B cell (primary cell): ENCODE data around the gene B4GALNT3. TPM values are rescaled to one million over a fixed set of nuclear protein-coding genes. Genes with fewer than 3 reads are reported as not detected.

ENCODE experiments used
- ATAC-seq: fragments of 200-7000 bp; cut with Tn5 transposase; one replicate; pipeline ENCODE4 v1.10.0; 2021; ENCODE audit warnings: low read depth, mild to moderate bottlenecking, moderate number of reproducible peaks, moderate library complexity
- CTCF ChIA-PET: fragments of 350-600 bp; sonication (Branson Sonifier 250); formaldehyde crosslinking; loops from one replicate; lab custom pipeline; 2021; ENCODE audit warnings: antibody characterized with exemption, inconsistent platforms; lab: Charles Lee
- POLR2A ChIA-PET: fragments of 350-600 bp; sonication (Branson Sonifier 250); formaldehyde crosslinking; loops from one replicate; lab custom pipeline; 2021; ENCODE audit warnings: antibody characterized with exemption; lab: Charles Lee
- DNase-seq: peaks from one replicate; pipeline ENCODE4 v3.0.0; 2013
- H2AFZ ChIP-seq: 2 replicates; pipeline ENCODE4 v1.6.1; 2012; ENCODE audit warnings: mild to moderate bottlenecking, low read depth, low read length; ENCODE audit not compliant: insufficient read depth, poor library complexity, severe bottlenecking
- H3K27ac ChIP-seq, 2 donors: 1 replicate in 1 of 2; 2 replicates in 1 of 2; pipeline ENCODE4 v1.5.1; 2012 to 2013; ENCODE audit warnings: low read length in 2 of 2, mild to moderate bottlenecking in 2 of 2, moderate library complexity in 1 of 2
- H3K27me3 ChIP-seq, 4 experiments: fragments of 200-600 bp in 1 of 4; sonication (generic) in 1 of 4; replicated peaks in 1 of 4; 1 replicate in 2 of 4; 2 replicates in 2 of 4; pipeline versions ENCODE4 v1.6.1 to v1.7.0; 2013 to 2016; ENCODE audit warnings: low read length in 3 of 4, mild to moderate bottlenecking in 2 of 4, mixed read lengths in 1 of 4, moderate library complexity in 1 of 4; ENCODE audit not compliant: insufficient read depth in 4 of 4, control insufficient read depth in 3 of 4; ENCODE audit errors: control extremely low read depth in 1 of 4
- H3K36me3 ChIP-seq, 2 experiments: replicated peaks in 1 of 2; 1 replicate in 1 of 2; 2 replicates in 1 of 2; pipeline versions ENCODE4 v1.6.1 to v1.7.1; 2013; ENCODE audit warnings: low read length in 1 of 2; ENCODE audit not compliant: insufficient read depth in 2 of 2, control insufficient read depth in 1 of 2; ENCODE audit errors: control extremely low read depth in 1 of 2, extremely low read depth in 1 of 2
- H3K4me1 ChIP-seq, 2 donors: fragments of 200-600 bp in 1 of 2; sonication (generic) in 1 of 2; 1 replicate in 1 of 2; 2 replicates in 1 of 2; pipeline versions ENCODE4 v1.5.1 to v1.6.1; 2013 to 2017; ENCODE audit warnings: low read length in 2 of 2; ENCODE audit not compliant: control insufficient read depth in 2 of 2, insufficient read depth in 2 of 2
- H3K4me2 ChIP-seq: replicated peaks from 2 replicates; pipeline ENCODE3; 2012; ENCODE audit warnings: mild to moderate bottlenecking, low read depth, low read length; ENCODE audit not compliant: poor library complexity, severe bottlenecking
- H3K4me3 ChIP-seq, 5 experiments: fragments of 200-600 bp in 1 of 5; sonication (generic) in 1 of 5; 1 replicate in 3 of 5; 2 replicates in 2 of 5; pipeline versions ENCODE4 v1.5.1 to v1.7.0; 2011 to 2016; ENCODE audit warnings: low read length in 4 of 5, mild to moderate bottlenecking in 4 of 5, low read depth in 2 of 5, control low read depth in 1 of 5, moderate library complexity in 1 of 5; ENCODE audit not compliant: insufficient read depth in 1 of 5; ENCODE audit errors: control extremely low read depth in 1 of 5, extremely low read depth in 1 of 5
- H3K79me2 ChIP-seq: fragments of 200-600 bp; sonication (generic); one replicate; pipeline ENCODE4 v1.6.0; 2016; ENCODE audit warnings: low read length; ENCODE audit not compliant: control insufficient read depth, insufficient read depth
- H3K9ac ChIP-seq: fragments of 200-600 bp; sonication (generic); 2 replicates; pipeline ENCODE4 v1.6.1; 2017; ENCODE audit warnings: mild to moderate bottlenecking, low read length, moderate library complexity
- H3K9me3 ChIP-seq, 3 donors: one replicate each; pipeline versions ENCODE4 v1.6.1 to v1.7.1; 2013; ENCODE audit warnings: low read length in 2 of 3; ENCODE audit not compliant: control insufficient read depth in 2 of 3, insufficient read depth in 1 of 3; ENCODE audit errors: control extremely low read depth in 1 of 3
- H4K20me1 ChIP-seq: 2 replicates; pipeline ENCODE4 v1.6.0; 2012; ENCODE audit warnings: mild to moderate bottlenecking, low read length; ENCODE audit not compliant: insufficient read depth, control insufficient read depth, poor library complexity, severe bottlenecking
- H3K27ac Mint-ChIP-seq: one replicate; pipeline ENCODE4 v1.8.0; 2021; ENCODE audit warnings: mixed read lengths
- H3K27me3 Mint-ChIP-seq: one replicate; pipeline ENCODE4 v1.8.0; 2021; ENCODE audit warnings: mixed read lengths
- H3K4me1 Mint-ChIP-seq: one replicate; pipeline ENCODE4 v1.8.0; 2021; ENCODE audit warnings: mixed read lengths
- H3K4me3 Mint-ChIP-seq: one replicate; pipeline ENCODE4 v1.8.0; 2021; ENCODE audit warnings: mixed read lengths
- H3K9me3 Mint-ChIP-seq: one replicate; pipeline ENCODE4 v1.8.0; 2022; ENCODE audit warnings: mixed read lengths; ENCODE audit not compliant: insufficient read depth
- CTCF ChIP-seq: fragments of 200-600 bp; IDR thresholded peaks from one replicate; pipeline ENCODE4 v1.8.0; 2022; ENCODE audit warnings: antibody characterized with exemption, mild to moderate bottlenecking
- EZH2 ChIP-seq: IDR thresholded peaks from 2 replicates; pipeline ENCODE4 v1.6.1; 2012; ENCODE audit warnings: borderline replicate concordance, low read depth, mild to moderate bottlenecking, moderate library complexity, low read length; ENCODE audit not compliant: insufficient read depth, poor library complexity, severe bottlenecking
- WGBS: methylation state at CpG from one replicate; pipeline ENCODE4 v1.1.5; 2013; ENCODE audit warnings: missing lambda C conversion rate; ENCODE audit not compliant: insufficient coverage; 5-methylcytosine and 5-hydroxymethylcytosine counted together
- intact Hi-C: fragments of 100-400 bp; cut with micrococcal nuclease; formaldehyde crosslinking; loops from one replicate; pipeline ENCODE4 v1.10.0; 2022
- polyA plus RNA-seq: library from polyadenylated mRNA; depleted of rRNA; stranded (reverse); fragments of >200 nt; gene quantifications from 2 replicates; pipeline ENCODE4 v1.2.3, GENCODE V29; 2012
- total RNA-seq, 2 donors: library from RNA; stranded (reverse); fragments of 120-200 nt in 1 of 2; gene quantifications; 1 replicate in 1 of 2; 2 replicates in 1 of 2; pipeline versions ENCODE4 v1.2.3 to v1.2.4, GENCODE V29; 2013 to 2022

Gene B4GALNT3
- total and polyA plus RNA-seq, 2 donors (not counting 1 experiment from before 2014, with no cell fraction given), result 0.25 TPM; not detected in 1

DNA sequence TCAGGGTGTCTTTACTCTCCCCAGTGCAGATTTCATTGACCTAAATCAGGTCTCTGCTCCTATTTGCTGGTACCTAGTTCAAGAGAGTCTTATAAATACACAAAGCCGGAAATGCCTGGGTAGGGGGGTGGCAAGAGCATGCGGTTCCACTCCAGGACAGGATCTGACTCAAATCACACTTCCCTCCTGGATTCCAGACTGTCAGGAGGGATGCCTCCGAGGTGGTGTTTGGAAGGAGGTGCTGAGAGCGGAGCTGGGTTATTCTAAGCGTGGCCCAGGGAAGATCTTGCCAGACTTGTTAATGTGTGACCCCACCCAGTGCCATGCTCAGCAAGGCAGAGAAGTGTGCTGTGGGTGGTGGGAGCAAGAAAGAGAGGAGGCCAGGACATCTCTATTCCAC is 49.8 kb downstream of the B4GALNT3 start:
- Mint-ChIP-seq H3K27ac (no peak overlapping the region), H3K4me3 (no peak overlapping the region), H3K9me3 (no peaks in the 10 kb centered on the region), H3K4me1 (no peaks in the 10 kb centered on the region), H3K27me3 (peaks cover 20% of the 10 kb centered on the region)
- Histone ChIP-seq H3K27ac (no peak overlapping the region), H3K9me3 (peaks cover 0 to 4% (median 0%) of the 10 kb centered on the region in 3 donors), H3K4me1 (peaks cover 0 to 5% of the 10 kb centered on the region in 2 donors), H4K20me1 (no peaks in the 10 kb centered on the region), H3K4me2 (no peak overlapping the region), H2AFZ (no peak overlapping the region), H3K4me3 (no peak overlapping the region), H3K79me2 (no peaks in the 10 kb centered on the region), H3K9ac (no peak overlapping the region), H3K27me3 (peaks cover 0 to 4% (median 1%) of the 10 kb centered on the region in 4 experiments), H3K36me3 (no peaks in the 10 kb centered on the region)
- intact Hi-C loops, result no loop called here
- ChIA-PET POLR2A (no interaction called here), CTCF (no interaction called here)
- DNase-seq, result no peak
- 50% methylated on average over 3 of the region's 5 CpGs for WGBS
- no peak for TF ChIP-seq EZH2
- TF ChIP-seq CTCF, result no peak
- ATAC-seq, result no peak

DNA sequence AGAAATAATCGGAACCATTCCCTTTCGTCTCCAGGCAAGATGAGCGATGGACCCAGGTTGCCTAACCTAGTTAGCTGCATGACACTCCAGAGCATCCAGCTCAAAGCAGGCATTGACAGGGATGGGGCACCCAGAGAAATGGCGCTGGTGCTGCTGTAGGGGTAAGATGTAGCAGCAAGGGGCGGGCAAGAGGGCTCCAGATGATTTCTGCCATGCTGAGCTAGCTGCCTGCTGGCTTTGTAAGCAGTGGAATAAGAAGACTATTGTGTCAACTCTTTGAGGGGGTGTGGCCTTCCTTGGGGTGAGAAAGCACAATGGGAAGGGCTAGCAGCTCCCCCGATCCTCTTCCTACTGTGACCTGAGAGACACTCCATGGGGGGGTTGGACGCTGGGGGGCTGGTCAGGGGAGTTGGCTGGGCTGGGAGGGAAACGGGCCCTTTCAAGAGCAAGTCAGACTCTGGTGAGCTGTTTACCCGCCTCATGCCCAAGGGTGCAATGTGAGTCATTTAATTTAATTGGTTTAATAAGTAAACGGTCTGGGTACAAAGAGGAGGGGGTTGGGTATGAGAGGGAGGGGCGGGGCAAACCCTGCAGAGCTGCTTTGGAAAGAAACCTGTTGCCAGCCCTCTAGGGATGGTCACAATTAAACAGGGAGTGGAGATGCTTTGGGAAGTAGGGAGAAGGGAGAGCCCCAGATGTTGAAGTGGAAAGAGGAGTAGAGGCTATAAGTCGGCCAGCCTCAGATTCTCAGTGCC is 50.5 kb downstream of the B4GALNT3 start:
- Histone ChIP-seq H3K27me3 (peaks cover 0 to 4% (median 1%) of the 10 kb centered on the region in 4 experiments), H3K4me3 (no peak overlapping the region), H2AFZ (no peak overlapping the region), H3K36me3 (no peaks in the 10 kb centered on the region), H3K27ac (no peak overlapping the region), H3K4me2 (no peak overlapping the region), H3K9me3 (peaks cover 0 to 4% (median 0%) of the 10 kb centered on the region in 3 donors), H4K20me1 (no peaks in the 10 kb centered on the region), H3K9ac (no peak overlapping the region), H3K4me1 (peaks cover 0 to 5% of the 10 kb centered on the region in 2 donors), H3K79me2 (no peaks in the 10 kb centered on the region)
- ATAC-seq, result no peak
- WGBS, result 70% methylated on average over 11 of the region's 12 CpGs
- Mint-ChIP-seq H3K27me3 (peaks cover 18% of the 10 kb centered on the region), H3K4me3 (no peak overlapping the region), H3K9me3 (no peaks in the 10 kb centered on the region), H3K27ac (no peak overlapping the region), H3K4me1 (no peaks in the 10 kb centered on the region)
- TF ChIP-seq CTCF (no peak), EZH2 (no peak)
- intact Hi-C loops, result no loop called here
- ChIA-PET CTCF (interaction anchor here (1.0 kb wide), 1 partner anchor 63 kb away, joined by 3 read pairs; no protein-coding TSS in a partner anchor), POLR2A (no interaction called here)
- DNase-seq, result no peak
